Measurements from ENCODE around the gene PIP4K2A.
A peak's percentile ranks its signal among the peaks of the same experiment; 100 is the strongest.
"Not testable (repeated sequence)": the region's sequence is repeated elsewhere in the genome, so short reads cannot be mapped to it uniquely, and the experiment has no call there.

The PIP4K2A gene

DNA sequence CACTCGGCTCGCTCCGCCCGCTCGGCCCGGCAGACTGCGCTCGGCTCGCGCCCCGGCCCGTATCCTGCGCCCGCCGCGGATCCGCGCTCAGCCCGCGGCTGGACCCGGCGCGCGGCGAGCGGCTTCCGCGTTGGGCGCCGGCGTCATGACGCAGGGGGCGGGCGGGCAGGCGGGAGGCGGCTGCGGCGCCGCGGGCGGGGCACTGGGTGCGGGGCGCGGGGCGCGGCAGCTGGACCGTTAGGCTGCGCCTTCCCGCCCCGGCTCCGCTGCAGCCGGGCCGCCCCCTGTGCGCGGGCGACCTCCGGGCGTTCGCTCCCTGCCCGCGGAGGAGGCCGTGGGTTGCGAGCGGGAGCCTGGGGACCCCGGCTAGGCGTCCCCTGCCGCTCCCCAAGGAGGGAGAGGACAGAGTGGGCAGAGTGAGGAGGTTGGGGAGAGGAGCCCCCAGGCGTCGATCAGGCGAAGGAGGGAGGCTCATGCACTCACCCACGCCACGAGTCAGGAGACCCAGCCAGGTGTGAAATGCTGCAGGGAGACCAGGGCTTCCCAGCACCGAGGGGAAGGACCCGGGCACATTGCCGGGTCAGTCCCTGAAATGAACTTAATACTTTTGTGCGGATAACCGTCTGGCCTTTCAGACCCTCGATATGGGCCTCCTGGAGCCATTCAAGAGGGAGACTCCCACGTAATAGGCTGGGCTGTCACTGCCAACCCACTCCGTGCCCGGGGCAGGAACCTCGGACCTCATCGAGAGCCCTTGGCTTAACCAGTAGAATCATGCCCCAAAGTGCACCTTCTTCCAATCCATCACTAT lies at the start of gene PIP4K2A:
Gene PIP4K2A (minus strand): TSS at position 100 of the 811 bp plus-strand sequence. CDS start 252 bp downstream, outside the sequence.
- Histone ChIP-seq H3K36me3 (ENCODE audit: insufficient read depth, low read length) (no peaks in the 10 kb centered on the region), H3K9me3 (ENCODE audit: low read length) (no peaks in the 10 kb centered on the region), H2AFZ (ENCODE audit: low read depth, low read length) (peak within 1 kb of the TSS; percentile 78), H3K4me1 (ENCODE audit: insufficient read depth, low read length) (peaks cover 13% of the 10 kb centered on the region), H3K27me3 (ENCODE audit: insufficient read depth, low read length) (no peaks in the 10 kb centered on the region), H3K4me3 (ENCODE audit: low read length) (peak within 1 kb of the TSS; percentile 81)

DNA sequence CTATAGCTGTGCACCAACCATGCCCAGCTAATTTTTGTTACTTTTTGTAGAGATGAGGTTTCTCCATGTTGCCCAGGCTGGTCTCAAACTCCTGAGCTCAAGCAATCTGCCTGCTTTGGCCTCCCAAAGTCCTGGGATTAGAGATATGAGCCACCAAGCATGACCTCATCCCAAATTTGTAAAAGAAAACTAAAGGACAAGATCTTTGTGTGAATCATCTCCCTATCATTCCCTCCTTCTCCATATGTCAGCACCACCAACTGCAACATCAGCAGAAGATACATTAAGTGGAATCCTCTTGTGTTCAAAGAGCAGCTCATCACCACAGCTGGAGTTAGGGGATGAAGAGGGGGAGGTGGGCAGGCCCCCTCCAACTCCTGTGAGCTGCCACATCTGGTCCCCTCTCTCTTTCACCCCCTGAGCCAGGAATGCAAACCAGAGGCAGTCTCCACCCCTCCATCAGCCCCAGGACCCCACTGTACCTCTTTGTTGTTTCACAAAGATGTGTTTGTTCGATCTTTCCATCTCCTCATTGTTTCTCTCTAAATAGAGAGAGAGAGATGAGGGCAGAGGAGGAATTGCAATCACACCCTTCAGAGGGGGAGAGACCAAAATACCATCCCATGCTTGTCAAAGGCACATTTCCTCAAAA lies 47.3 kb upstream of the PIP4K2A start:
- Histone ChIP-seq H2AFZ (ENCODE audit: low read depth, low read length) (no peak overlapping the region), H3K4me3 (ENCODE audit: low read length) (no peak overlapping the region), H3K36me3 (ENCODE audit: insufficient read depth, low read length) (no peaks in the 10 kb centered on the region), H3K9me3 (ENCODE audit: low read length) (no peaks in the 10 kb centered on the region), H3K4me1 (ENCODE audit: insufficient read depth, low read length) (no peaks in the 10 kb centered on the region), H3K27me3 (ENCODE audit: insufficient read depth, low read length) (no peaks in the 10 kb centered on the region)

- H2AFZ ChIP-seq (ENCODE audit: low read depth, low read length), result no peak overlapping the region
- no peak overlapping the region for H3K4me3 ChIP-seq (ENCODE audit: low read length)
- no peaks in the 10 kb centered on the region for H3K36me3 ChIP-seq (ENCODE audit: insufficient read depth, low read length)
- no peaks in the 10 kb centered on the region for H3K27me3 ChIP-seq (ENCODE audit: insufficient read depth, low read length)
- no peaks in the 10 kb centered on the region for H3K9me3 ChIP-seq (ENCODE audit: low read length)
- H3K4me1 ChIP-seq (ENCODE audit: insufficient read depth, low read length), result no peaks in the 10 kb centered on the region
These were observed 45.6 kb upstream of the PIP4K2A start for GRCh38 chr10:22760025-22760424.

DNA sequence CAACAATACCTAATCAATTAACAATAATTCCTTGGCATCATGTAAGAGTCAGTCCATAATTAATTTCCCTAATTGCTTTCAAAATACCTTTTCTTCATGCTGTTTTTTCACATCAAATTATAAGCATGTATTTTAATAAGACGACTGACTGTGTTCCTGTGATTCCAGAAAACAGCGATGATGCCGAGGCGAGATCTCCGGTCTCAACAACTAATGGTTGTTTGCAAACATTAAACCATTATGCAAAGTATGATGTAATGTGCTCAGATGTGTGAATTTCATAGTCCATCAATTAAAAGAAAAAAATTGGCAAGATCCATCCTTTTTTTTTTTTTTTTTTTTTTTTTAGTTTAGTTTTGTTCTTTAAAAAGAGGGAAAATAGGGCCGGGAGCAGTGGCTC lies 44.5 kb upstream of the PIP4K2A start:
- H3K36me3 ChIP-seq (ENCODE audit: insufficient read depth, low read length), result no peaks in the 10 kb centered on the region
- no peaks in the 10 kb centered on the region for H3K4me1 ChIP-seq (ENCODE audit: insufficient read depth, low read length)
- no peak overlapping the region for H3K4me3 ChIP-seq (ENCODE audit: low read length)
- H2AFZ ChIP-seq (ENCODE audit: low read depth, low read length), result no peak overlapping the region
- no peaks in the 10 kb centered on the region for H3K9me3 ChIP-seq (ENCODE audit: low read length)
- no peaks in the 10 kb centered on the region for H3K27me3 ChIP-seq (ENCODE audit: insufficient read depth, low read length)

- Histone ChIP-seq H2AFZ (ENCODE audit: low read depth, low read length) (no peak overlapping the region), H3K27me3 (ENCODE audit: insufficient read depth, low read length) (no peaks in the 10 kb centered on the region), H3K9me3 (ENCODE audit: low read length) (no peaks in the 10 kb centered on the region), H3K36me3 (ENCODE audit: insufficient read depth, low read length) (no peaks in the 10 kb centered on the region), H3K4me3 (ENCODE audit: low read length) (no peak overlapping the region), H3K4me1 (ENCODE audit: insufficient read depth, low read length) (no peaks in the 10 kb centered on the region)
These were observed 39.9 kb upstream of the PIP4K2A start for GRCh38 chr10:22754296-22754695.

GRCh38 chr10:22753786-22754185 lies 39.4 kb upstream of the PIP4K2A start:
- Histone ChIP-seq H3K9me3 (ENCODE audit: low read length) (no peaks in the 10 kb centered on the region), H2AFZ (ENCODE audit: low read depth, low read length) (no peak overlapping the region), H3K27me3 (ENCODE audit: insufficient read depth, low read length) (no peaks in the 10 kb centered on the region), H3K4me1 (ENCODE audit: insufficient read depth, low read length) (no peaks in the 10 kb centered on the region), H3K36me3 (ENCODE audit: insufficient read depth, low read length) (no peaks in the 10 kb centered on the region), H3K4me3 (ENCODE audit: low read length) (no peak overlapping the region)

- Histone ChIP-seq H3K9me3 (ENCODE audit: low read length) (no peaks in the 10 kb centered on the region), H3K27me3 (ENCODE audit: insufficient read depth, low read length) (no peaks in the 10 kb centered on the region), H3K4me3 (ENCODE audit: low read length) (no peak overlapping the region), H2AFZ (ENCODE audit: low read depth, low read length) (no peak overlapping the region), H3K36me3 (ENCODE audit: insufficient read depth, low read length) (no peaks in the 10 kb centered on the region), H3K4me1 (ENCODE audit: insufficient read depth, low read length) (no peaks in the 10 kb centered on the region)
These were observed 38.0 kb upstream of the PIP4K2A start for GRCh38 chr10:22752272-22752889.

DNA sequence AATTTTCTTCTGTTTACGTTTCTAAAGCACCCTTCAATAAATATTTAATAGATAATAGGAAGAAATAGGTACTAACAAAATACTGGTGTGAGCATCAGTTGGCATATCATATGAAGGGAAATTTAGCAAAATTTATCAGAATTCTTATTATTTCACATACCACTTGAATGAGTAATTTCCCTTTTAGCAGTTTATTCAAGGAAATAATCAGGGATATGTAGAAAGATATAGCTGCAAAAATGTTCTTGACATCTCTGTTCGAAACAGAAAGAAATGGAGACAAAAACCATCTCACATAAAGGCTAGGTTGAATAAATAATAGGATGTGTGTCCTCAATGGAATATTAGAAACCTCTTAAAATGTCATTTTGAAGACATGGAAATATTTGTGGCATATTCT lies 35.8 kb upstream of the PIP4K2A start:
- no peak overlapping the region for H2AFZ ChIP-seq (ENCODE audit: low read depth, low read length)
- no peak overlapping the region for H3K4me3 ChIP-seq (ENCODE audit: low read length)
- no peaks in the 10 kb centered on the region for H3K27me3 ChIP-seq (ENCODE audit: insufficient read depth, low read length)
- no peaks in the 10 kb centered on the region for H3K36me3 ChIP-seq (ENCODE audit: insufficient read depth, low read length)
- no peaks in the 10 kb centered on the region for H3K9me3 ChIP-seq (ENCODE audit: low read length)
- no peaks in the 10 kb centered on the region for H3K4me1 ChIP-seq (ENCODE audit: insufficient read depth, low read length)

DNA sequence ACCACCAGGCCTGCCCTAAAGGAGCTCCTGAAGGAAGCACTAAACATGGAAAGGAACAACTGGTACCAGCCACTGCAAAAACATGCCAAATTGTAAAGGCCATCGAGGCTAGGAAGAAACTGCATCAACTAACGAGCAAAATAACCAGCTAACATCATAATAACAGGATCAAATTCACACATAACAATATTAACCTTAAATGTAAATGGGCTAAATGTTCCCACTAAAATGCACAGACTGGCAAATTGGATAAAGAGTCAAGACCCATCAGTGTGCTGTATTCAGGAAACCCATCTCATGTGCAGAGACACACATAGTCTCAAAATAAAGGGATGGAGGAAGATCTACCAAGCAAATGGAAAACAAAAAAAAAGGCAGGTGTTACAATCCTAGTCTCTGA lies 30.5 kb upstream of the PIP4K2A start:
- not testable (repeated sequence) for H3K9me3 ChIP-seq (ENCODE audit: low read length); H3K36me3 ChIP-seq (ENCODE audit: insufficient read depth, low read length); H2AFZ ChIP-seq (ENCODE audit: low read depth, low read length); H3K27me3 ChIP-seq (ENCODE audit: insufficient read depth, low read length); H3K4me3 ChIP-seq (ENCODE audit: low read length); H3K4me1 ChIP-seq (ENCODE audit: insufficient read depth, low read length)

- no peak overlapping the region for H2AFZ ChIP-seq (ENCODE audit: low read depth, low read length)
- H3K4me1 ChIP-seq (ENCODE audit: insufficient read depth, low read length), result no peaks in the 10 kb centered on the region
- no peaks in the 10 kb centered on the region for H3K27me3 ChIP-seq (ENCODE audit: insufficient read depth, low read length)
- H3K4me3 ChIP-seq (ENCODE audit: low read length), result no peak overlapping the region
- no peaks in the 10 kb centered on the region for H3K36me3 ChIP-seq (ENCODE audit: insufficient read depth, low read length)
- no peaks in the 10 kb centered on the region for H3K9me3 ChIP-seq (ENCODE audit: low read length)
These were observed 28.3 kb upstream of the PIP4K2A start for GRCh38 chr10:22742678-22743077.

DNA sequence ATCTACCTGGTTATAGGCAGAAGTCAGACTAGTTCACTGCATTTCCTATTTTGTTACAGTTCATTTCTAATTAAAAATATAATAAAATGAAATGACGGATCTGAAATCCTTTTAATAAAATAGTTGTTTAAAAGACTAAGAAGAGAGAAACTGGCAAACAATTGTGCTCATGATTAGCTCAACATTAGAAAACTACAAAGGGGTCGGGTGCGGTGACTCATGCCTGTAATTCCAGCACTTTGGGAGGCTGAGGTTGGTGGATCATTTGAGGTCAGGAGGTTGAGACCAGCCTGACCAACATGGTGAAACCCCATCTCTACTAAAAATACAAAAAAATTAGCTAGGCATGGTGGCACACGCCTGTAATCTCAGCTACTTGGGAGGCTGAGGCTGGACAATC lies 27.3 kb upstream of the PIP4K2A start:
- not testable (repeated sequence) for H2AFZ ChIP-seq (ENCODE audit: low read depth, low read length); H3K36me3 ChIP-seq (ENCODE audit: insufficient read depth, low read length); H3K27me3 ChIP-seq (ENCODE audit: insufficient read depth, low read length); H3K9me3 ChIP-seq (ENCODE audit: low read length); H3K4me3 ChIP-seq (ENCODE audit: low read length); H3K4me1 ChIP-seq (ENCODE audit: insufficient read depth, low read length)

DNA sequence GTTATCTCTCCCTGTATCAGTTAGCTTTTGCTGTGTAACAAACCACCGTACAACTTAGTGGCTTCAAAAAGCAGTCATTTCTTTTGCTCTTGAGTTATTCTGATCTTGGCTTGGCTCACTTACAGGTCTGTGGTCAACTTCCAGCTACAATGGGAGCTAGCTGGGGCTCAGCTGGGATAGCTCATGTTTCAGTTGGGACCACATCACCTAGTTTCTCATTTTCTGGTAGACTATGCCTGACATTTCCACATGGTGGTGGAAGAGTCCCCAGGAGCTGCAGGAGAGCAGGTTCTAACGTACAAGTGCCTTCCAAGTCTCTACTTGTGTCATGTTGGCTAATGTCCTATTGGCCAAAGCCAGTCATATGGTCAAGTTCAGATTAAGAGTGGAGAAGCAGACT lies 25.8 kb upstream of the PIP4K2A start:
- H3K27me3 ChIP-seq (ENCODE audit: insufficient read depth, low read length), result no peaks in the 10 kb centered on the region
- H3K9me3 ChIP-seq (ENCODE audit: low read length), result no peaks in the 10 kb centered on the region
- H3K4me3 ChIP-seq (ENCODE audit: low read length), result no peak overlapping the region
- H2AFZ ChIP-seq (ENCODE audit: low read depth, low read length), result no peak overlapping the region
- no peaks in the 10 kb centered on the region for H3K4me1 ChIP-seq (ENCODE audit: insufficient read depth, low read length)
- no peaks in the 10 kb centered on the region for H3K36me3 ChIP-seq (ENCODE audit: insufficient read depth, low read length)

DNA sequence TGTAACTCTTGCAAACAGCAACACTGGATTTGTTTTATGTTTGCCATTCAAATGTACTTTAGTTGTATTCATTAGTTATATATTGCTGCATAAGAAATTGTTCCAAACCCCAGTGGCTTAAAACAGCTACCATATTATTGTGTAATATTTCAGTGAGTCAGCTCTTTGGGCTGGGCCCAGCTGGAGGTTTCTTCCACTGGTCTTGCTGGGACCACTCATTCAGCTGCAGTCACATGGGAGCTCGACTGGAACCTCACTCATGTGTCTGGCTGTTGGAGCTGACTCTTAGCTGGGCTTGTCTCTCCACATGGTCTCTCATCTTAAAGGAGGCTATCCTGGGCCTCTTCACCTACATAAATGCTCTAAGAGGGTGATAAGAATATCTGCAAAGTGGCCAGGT lies 23.2 kb upstream of the PIP4K2A start:
- no peaks in the 10 kb centered on the region for H3K4me1 ChIP-seq (ENCODE audit: insufficient read depth, low read length)
- H3K9me3 ChIP-seq (ENCODE audit: low read length), result no peaks in the 10 kb centered on the region
- no peak overlapping the region for H3K4me3 ChIP-seq (ENCODE audit: low read length)
- H3K27me3 ChIP-seq (ENCODE audit: insufficient read depth, low read length), result no peaks in the 10 kb centered on the region
- no peak overlapping the region for H2AFZ ChIP-seq (ENCODE audit: low read depth, low read length)
- H3K36me3 ChIP-seq (ENCODE audit: insufficient read depth, low read length), result no peaks in the 10 kb centered on the region
